ENCODE results near the gene DLG2. TPM values are rescaled to one million over a fixed set of nuclear protein-coding genes. Genes with fewer than 3 reads are reported as not detected.

Gene DLG2
- total and polyA plus RNA-seq, 7 donors = 0.60 to 25.8 (median 9.7) TPM; not detected in 1

DNA sequence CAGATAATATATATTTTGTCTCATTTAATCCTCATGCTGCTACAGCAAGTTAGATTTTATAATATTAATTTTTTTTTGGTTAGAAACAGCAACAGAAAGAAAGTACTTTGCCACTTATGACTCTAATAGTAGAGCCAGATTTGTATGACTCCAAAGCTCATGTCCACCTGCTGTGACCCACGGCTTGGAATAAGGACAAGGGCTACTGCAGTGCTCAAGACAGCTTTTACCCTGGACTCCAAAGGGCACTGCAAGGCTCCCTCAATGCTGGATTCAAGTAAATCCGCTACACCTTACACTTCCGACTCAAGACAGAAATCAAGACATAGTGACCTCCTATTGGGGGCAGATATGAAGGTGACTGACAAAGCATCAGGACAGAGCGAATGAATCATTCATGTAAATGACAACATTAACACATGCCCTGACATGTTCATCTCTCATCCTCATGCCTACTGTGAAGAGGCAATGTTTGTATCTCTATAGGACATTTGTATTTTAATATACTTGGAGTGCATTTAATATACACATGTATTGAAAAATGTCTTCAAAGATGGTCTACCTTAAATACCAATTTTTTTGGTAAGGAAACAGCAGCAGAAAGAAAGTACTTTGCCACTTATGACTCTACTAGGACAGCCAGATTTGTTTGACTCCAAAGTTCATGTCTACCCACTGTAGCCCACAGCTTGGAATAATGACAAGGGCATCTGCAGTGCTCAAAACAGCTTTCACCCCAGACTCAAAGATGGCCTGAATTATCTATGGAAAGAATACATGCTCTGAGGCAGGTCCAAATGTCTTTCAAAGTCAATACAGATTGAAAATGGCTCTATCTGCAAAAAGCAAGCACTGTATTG, 1965.4 kb downstream of the DLG2 start:
- intact Hi-C loops (cut with DNase I) = no loop called here
- Histone ChIP-seq H3K4me3 (no peak overlapping the region), H3K27me3 (no peaks in the 10 kb centered on the region), H3K4me1 (no peaks in the 10 kb centered on the region), H3K9me3 (no peaks in the 10 kb centered on the region), H3K36me3 (no peaks in the 10 kb centered on the region), H3K27ac (no peak overlapping the region)
- TF ChIP-seq EP300 (IDR thresholded peaks at IDR 0.05) (no peak), POLR2AphosphoS5 (IDR thresholded peaks at IDR 0.05) (no peak), POLR2A (IDR thresholded peaks at IDR 0.05) (no peak)
- TF ChIP-seq, protein P1, sequence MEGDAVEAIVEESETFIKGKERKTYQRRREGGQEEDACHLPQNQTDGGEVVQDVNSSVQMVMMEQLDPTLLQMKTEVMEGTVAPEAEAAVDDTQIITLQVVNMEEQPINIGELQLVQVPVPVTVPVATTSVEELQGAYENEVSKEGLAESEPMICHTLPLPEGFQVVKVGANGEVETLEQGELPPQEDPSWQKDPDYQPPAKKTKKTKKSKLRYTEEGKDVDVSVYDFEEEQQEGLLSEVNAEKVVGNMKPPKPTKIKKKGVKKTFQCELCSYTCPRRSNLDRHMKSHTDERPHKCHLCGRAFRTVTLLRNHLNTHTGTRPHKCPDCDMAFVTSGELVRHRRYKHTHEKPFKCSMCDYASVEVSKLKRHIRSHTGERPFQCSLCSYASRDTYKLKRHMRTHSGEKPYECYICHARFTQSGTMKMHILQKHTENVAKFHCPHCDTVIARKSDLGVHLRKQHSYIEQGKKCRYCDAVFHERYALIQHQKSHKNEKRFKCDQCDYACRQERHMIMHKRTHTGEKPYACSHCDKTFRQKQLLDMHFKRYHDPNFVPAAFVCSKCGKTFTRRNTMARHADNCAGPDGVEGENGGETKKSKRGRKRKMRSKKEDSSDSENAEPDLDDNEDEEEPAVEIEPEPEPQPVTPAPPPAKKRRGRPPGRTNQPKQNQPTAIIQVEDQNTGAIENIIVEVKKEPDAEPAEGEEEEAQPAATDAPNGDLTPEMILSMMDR (IDR thresholded peaks at IDR 0.05) = no peak
- DNase-seq = no peak
- WGBS, 2 donors = 80 to 90% methylated on average over 4 of the region's 4 CpGs

DNA sequence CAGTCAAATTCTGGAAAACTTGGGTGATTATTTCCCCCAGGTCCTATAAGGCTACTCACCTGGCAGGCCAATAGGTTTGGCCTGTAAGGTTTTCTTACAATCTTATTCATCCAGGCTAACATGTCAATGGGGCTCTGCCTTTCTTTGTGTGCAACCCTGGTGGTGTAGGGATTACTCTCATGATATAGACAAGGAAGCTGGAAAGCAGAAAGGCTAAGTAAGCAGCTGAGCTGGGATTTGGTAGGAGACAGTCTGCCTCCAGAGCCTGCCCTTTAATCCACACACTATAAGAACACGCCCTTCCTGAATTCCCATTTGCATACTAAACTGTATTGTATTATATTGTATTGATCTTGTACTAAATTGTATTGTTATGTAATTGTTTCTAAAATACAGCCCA, 1967.7 kb downstream of the DLG2 start:
- DNase-seq = no peak
- Histone ChIP-seq H3K27ac (no peak overlapping the region), H3K4me3 (no peak overlapping the region), H3K27me3 (no peaks in the 10 kb centered on the region), H3K36me3 (no peaks in the 10 kb centered on the region), H3K4me1 (no peaks in the 10 kb centered on the region), H3K9me3 (no peaks in the 10 kb centered on the region)
- intact Hi-C loops (cut with DNase I) = no loop called here
- WGBS, 2 donors = 76 to 85% methylated on average over 1 of the region's 1 CpG
- no peak for TF ChIP-seq EP300 (IDR thresholded peaks at IDR 0.05)
- no peak for TF ChIP-seq POLR2A (IDR thresholded peaks at IDR 0.05)
- TF ChIP-seq POLR2AphosphoS5 (IDR thresholded peaks at IDR 0.05) = no peak
- TF ChIP-seq, protein P1 (IDR thresholded peaks at IDR 0.05) = no peak

DNA sequence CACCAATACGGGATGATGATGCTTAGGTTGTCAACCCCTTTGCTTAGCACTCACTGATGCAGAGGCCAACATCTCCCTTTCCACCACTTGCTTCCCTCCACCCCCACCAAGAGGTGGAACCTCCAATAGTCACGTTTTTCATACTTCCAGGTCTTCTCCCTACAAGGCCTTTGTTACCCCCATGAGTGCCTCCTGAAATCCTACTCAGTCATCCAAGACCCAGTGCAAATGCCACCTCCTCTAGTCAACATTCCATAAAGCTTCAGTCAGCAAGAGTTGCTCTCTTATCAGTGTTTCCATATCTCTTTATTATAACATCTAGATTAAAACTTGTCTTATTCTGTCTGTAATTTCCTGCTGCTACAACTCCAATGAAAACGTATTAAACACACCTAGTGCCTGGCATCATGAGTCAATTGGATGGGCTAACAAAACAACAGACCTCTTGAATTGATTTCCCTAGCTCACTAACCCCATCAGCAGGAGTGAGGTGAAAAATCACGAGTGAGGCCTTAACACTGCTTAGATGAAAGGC, 1970.3 kb downstream of the DLG2 start:
- 51 to 76% methylated on average over 4 of the region's 4 CpGs for WGBS, 2 donors
- Histone ChIP-seq H3K27me3 (no peaks in the 10 kb centered on the region), H3K27ac (no peak overlapping the region), H3K4me1 (no peaks in the 10 kb centered on the region), H3K36me3 (no peaks in the 10 kb centered on the region), H3K9me3 (no peaks in the 10 kb centered on the region), H3K4me3 (no peak overlapping the region)
- no peak for TF ChIP-seq POLR2A (IDR thresholded peaks at IDR 0.05)
- TF ChIP-seq EP300 (IDR thresholded peaks at IDR 0.05) = no peak
- no peak for TF ChIP-seq POLR2AphosphoS5 (IDR thresholded peaks at IDR 0.05)
- no peak for DNase-seq
- intact Hi-C loops (cut with DNase I) = no loop called here

DNA sequence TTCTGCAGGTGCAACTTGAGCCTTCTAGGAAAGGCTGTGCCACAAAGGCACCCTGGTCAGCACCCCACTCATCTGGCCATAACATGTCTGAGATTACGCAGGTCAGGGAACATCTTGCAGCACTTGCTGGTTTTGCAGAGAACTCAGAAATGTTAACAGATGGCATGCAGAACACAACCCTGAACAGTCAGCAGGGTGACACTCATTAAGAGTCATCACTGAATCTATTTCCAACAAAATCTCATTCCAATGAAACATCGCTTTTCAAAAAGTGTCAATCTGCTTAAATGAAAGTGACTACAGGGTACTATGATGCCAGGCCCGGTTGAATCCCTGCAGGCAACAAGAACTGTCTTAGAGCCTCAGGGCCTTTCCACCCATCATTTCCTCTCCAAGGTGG, 1971.2 kb downstream of the DLG2 start:
- H3K4me1 ChIP-seq = no peaks in the 10 kb centered on the region
- no peaks in the 10 kb centered on the region for H3K36me3 ChIP-seq
- 89 to 96% methylated on average over 3 of the region's 3 CpGs for WGBS, 2 donors
- no peak for DNase-seq
- no peak overlapping the region for H3K4me3 ChIP-seq
- TF ChIP-seq, protein P1 (IDR thresholded peaks at IDR 0.05) = no peak
- no peak for TF ChIP-seq EP300 (IDR thresholded peaks at IDR 0.05)
- no peak for TF ChIP-seq POLR2AphosphoS5 (IDR thresholded peaks at IDR 0.05)
- TF ChIP-seq POLR2A (IDR thresholded peaks at IDR 0.05) = no peak
- H3K9me3 ChIP-seq = no peaks in the 10 kb centered on the region
- H3K27ac ChIP-seq = no peak overlapping the region
- no peaks in the 10 kb centered on the region for H3K27me3 ChIP-seq
- intact Hi-C loops (cut with DNase I) = no loop called here

DNA sequence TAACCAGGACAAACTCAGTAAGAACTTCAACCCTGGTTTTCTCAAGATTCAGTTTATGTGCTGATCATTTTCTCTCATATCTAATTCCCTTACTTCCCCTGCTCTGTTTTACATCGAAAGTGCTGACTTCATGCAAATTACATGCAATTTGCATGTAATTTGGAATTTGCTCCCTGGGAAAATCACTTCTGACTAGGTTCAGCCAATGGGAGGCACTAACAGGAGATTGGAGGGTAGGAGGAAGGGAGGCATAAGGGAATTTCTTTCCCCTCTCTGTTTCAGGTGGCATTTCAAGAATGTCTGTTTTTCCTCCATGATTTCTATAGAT, 1977.7 kb downstream of the DLG2 start:
- Histone ChIP-seq H3K4me3 (no peak overlapping the region), H3K27me3 (no peaks in the 10 kb centered on the region), H3K9me3 (no peaks in the 10 kb centered on the region), H3K4me1 (no peaks in the 10 kb centered on the region), H3K27ac (no peak overlapping the region), H3K36me3 (no peaks in the 10 kb centered on the region)
- TF ChIP-seq POLR2AphosphoS5 (IDR thresholded peaks at IDR 0.05) (no peak), EP300 (IDR thresholded peaks at IDR 0.05) (no peak), POLR2A (IDR thresholded peaks at IDR 0.05) (no peak)
- TF ChIP-seq, protein P1 (IDR thresholded peaks at IDR 0.05) = no peak
- WGBS, 2 donors = 12 to 51% methylated on average over 1 of the region's 1 CpG
- intact Hi-C loops (cut with DNase I) = no loop called here
- DNase-seq = no peak

Measured in sigmoid colon (tissue), 7 donors.